ENCODE measurements around the gene LRRC45. TPM values are rescaled to one million over a fixed set of nuclear protein-coding genes. Genes with fewer than 3 reads are reported as not detected.

The LRRC45 gene
- total RNA-seq, 1 donor from 2014 or later, result 12.2 TPM

GRCh38 chr17:82049106-82049505 lies 26.0 kb downstream of the LRRC45 start:
- H3K27ac ChIP-seq, result no peak overlapping the region
- ATAC-seq (no peak), DNase-seq (no peak)
- H3K27me3 ChIP-seq, result no peaks in the 10 kb centered on the region
- H3K4me3 ChIP-seq, result no peak overlapping the region
- peaks cover 20% of the 10 kb centered on the region for H3K4me1 ChIP-seq
- no peak for TF ChIP-seq CTCF (IDR thresholded peaks at IDR 0.05)
- intact Hi-C loops (cut with DNase I), result no loop called here
- H3K9me3 ChIP-seq, result no peaks in the 10 kb centered on the region
- H3K36me3 ChIP-seq, result peaks cover 15% of the 10 kb centered on the region

GRCh38 chr17:82049521-82049971 lies 26.4 kb downstream of the LRRC45 start:
- no peaks in the 10 kb centered on the region for H3K27me3 ChIP-seq
- no peak for DNase-seq
- H3K36me3 ChIP-seq, result peaks cover 16% of the 10 kb centered on the region
- no peak overlapping the region for H3K4me3 ChIP-seq
- TF ChIP-seq CTCF (IDR thresholded peaks at IDR 0.05), result no peak
- no peak for ATAC-seq
- intact Hi-C loops (cut with DNase I), result no loop called here
- peaks cover 20% of the 10 kb centered on the region for H3K4me1 ChIP-seq
- no peak overlapping the region for H3K27ac ChIP-seq
- no peaks in the 10 kb centered on the region for H3K9me3 ChIP-seq

GRCh38 chr17:82050152-82050760 lies 27.2 kb downstream of the LRRC45 start:
- Histone ChIP-seq H3K9me3 (no peaks in the 10 kb centered on the region), H3K27me3 (no peaks in the 10 kb centered on the region), H3K27ac (peak overlapping the region; percentile 61), H3K4me3 (peak overlapping the region; percentile 68), H3K36me3 (peaks cover 23% of the 10 kb centered on the region), H3K4me1 (peaks cover 20% of the 10 kb centered on the region)
- intact Hi-C loops (cut with DNase I), result no loop called here
- DNase-seq, result no peak
- no peak for ATAC-seq
- no peak for TF ChIP-seq CTCF (IDR thresholded peaks at IDR 0.05)

- intact Hi-C loops (cut with DNase I), result no loop called here
- H3K27ac ChIP-seq, result peak overlapping the region; percentile 61
- H3K4me3 ChIP-seq, result peak overlapping the region; percentile 68
- no peak for TF ChIP-seq CTCF (IDR thresholded peaks at IDR 0.05)
- peaks cover 20% of the 10 kb centered on the region for H3K4me1 ChIP-seq
- DNase-seq, result no peak
- peaks cover 29% of the 10 kb centered on the region for H3K36me3 ChIP-seq
- H3K9me3 ChIP-seq, result no peaks in the 10 kb centered on the region
- no peak for ATAC-seq
- no peaks in the 10 kb centered on the region for H3K27me3 ChIP-seq
Observed at GRCh38 chr17:82050761-82051641, 27.9 kb downstream of the LRRC45 start.

- DNase-seq, result peak; percentile 92
Observed at GRCh38 chr17:82051776-82052637, 28.9 kb downstream of the LRRC45 start, which contains the start of the genes GPS1 and RFNG. TSS of gene GPS1 (plus strand) at chr17:82051898. CDS start at chr17:82051932, 34 bp downstream. TSS of gene RFNG (minus strand) at chr17:82051811. CDS start at chr17:82051766, 45 bp downstream.

More at GRCh38 chr17:82051776-82052637, 28.9 kb downstream of the LRRC45 start, which contains the start of the genes GPS1 and RFNG:
- intact Hi-C loops (cut with DNase I), result no loop called here
- Histone ChIP-seq H3K27me3 (no peaks in the 10 kb centered on the region), H3K27ac (peak within 1 kb of the TSS; percentile 61), H3K4me1 (peaks cover 20% of the 10 kb centered on the region), H3K36me3 (peaks cover 39% of the 10 kb centered on the region), H3K4me3 (peak within 1 kb of the TSS; percentile 83), H3K9me3 (no peaks in the 10 kb centered on the region)
- peak; percentile 78 for ATAC-seq
- no peak for TF ChIP-seq CTCF (IDR thresholded peaks at IDR 0.05)
